Hippocampal formation (tissue), 2 donors: Measurements from ENCODE around the gene BNIP5.

Experiments used
- DNase-seq, 2 donors: peaks; one replicate each; lab custom pipeline; 2025; lab: John Stamatoyannopoulos, UW

BNIP5 gene

GRCh38 chr6:36266913-36267644 is 69.6 kb downstream of the BNIP5 start:
- DNase-seq: no peak
